ENCODE measurements around the gene EFCAB9.
"Not testable (repeated sequence)": the region's sequence is repeated elsewhere in the genome, so short reads cannot be mapped to it uniquely, and the experiment has no call there.

EFCAB9 gene

GRCh38 chr5:172193872-172194271 is at the start of gene EFCAB9:
Gene EFCAB9 (plus strand): TSS chr5:172194172. CDS start chr5:172194173, 1 bp downstream.
- no peak for DNase-seq

DNA sequence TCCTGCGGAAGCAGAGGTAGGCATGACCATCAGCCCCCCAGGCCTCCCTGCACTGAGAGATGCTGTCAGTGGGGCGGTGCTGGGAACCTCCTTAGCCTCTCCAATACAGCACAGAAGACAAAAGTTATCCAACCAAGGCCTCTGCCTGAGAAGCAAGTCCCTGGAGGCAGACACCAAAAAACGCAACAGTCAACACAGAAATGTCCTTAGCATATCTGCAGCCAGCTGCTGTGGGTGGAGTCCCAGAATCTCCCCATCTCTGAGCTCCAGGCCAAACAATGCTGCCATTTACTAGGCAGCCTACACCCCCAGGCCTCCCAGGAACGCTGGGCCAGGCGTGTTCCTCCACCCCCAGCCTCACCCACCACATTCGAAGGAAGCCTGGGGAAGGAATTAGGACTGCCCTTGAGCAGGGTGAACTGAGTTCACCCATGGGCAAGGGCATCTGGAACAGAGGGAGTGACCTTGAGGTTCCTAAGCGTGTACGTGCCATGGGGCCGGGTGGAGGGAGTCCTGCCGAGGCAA is 49.6 kb upstream of the EFCAB9 start:
- peak; percentile 0 for DNase-seq

DNA sequence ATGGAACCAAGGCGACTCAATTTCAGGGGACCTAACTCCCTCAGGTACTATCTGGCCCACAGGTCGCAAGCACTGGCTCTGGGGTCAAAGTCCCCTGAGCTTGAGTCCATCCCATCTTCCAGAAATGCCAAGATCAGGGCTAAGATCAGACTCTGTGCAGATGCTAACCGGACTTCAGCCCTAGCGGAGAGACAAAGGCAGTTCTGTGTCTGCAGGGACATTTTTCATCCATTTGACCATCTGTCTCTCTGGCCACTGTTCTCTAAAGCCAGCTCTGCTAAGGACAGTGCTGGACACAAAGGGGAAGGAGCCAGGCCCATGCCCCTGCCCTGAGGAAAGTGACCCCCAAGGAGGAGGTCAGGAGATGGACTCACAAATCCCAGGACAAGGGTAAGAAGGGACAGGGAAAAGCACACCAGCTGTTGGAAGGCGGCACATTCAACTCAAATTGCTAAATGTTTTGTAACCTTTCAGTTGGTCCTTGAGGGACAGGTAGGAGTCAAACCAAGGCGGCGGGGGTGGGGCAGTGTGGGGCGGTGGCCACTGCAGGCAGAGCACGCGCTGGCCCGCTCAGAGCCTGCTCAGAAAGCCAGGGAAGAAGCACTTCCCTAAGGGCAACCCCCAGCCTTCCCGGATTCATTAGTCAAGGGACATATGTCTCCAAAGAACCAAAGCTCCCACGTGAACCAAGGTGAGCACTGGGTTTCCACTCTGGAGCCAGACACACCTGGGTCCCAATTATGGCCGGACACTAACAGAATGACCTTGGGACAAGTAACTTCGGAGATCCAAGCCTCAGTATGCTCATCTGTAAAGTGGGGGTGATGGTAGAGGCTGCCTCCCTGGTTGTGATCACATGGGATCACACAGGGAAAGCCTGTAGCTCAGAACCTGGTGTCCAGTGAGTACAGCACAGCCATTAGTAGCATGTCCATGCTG is 48.8 kb upstream of the EFCAB9 start:
- DNase-seq = no peak

- no peak for DNase-seq
Measured at GRCh38 chr5:172145870-172146747, 47.9 kb upstream of the EFCAB9 start.

DNA sequence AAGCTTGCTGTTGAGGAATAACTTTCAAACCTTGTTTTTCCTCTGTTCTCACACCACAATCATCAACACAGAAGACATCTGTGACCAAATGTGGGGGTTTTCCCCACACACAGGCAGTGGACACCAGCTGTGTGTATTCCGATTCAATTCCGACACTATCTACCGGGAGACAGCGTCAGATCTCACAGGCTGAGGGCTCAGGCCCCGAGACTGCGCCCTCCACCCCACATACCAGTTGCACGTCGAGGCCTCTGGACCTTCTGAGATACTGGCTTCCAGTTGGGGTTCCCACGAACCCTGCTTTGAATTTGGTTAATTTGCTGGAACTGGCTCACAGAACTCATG is 47.3 kb upstream of the EFCAB9 start:
- DNase-seq = no peak

GRCh38 chr5:172147857-172148256 is 46.1 kb upstream of the EFCAB9 start:
- DNase-seq = no peak

DNA sequence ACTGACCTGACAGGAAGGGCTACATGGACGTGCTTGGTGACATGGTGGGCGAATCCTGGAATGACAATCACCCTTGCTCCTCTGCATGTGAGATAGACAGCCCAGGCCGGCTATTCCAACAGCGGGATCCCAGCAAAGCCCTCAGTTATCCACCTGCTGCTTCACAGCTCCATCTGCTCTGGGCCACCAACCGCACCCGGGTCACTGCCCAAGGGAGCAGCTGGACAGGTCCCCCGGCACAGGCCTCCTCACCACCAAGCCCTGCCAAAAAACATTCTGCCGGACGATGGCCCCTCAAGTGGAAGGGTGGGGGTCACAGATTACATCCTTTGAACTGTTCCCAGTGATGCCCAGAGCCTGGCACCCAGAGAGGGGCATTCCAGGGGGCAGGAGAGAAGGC is 45.6 kb upstream of the EFCAB9 start:
- DNase-seq = no peak

GRCh38 chr5:172149073-172149472 is 44.9 kb upstream of the EFCAB9 start:
- no peak for DNase-seq

GRCh38 chr5:172149481-172149880 is 44.5 kb upstream of the EFCAB9 start:
- DNase-seq = not testable (repeated sequence)

- DNase-seq = no peak
Measured at GRCh38 chr5:172150514-172151425, 43.2 kb upstream of the EFCAB9 start.

GRCh38 chr5:172151661-172152210 is 42.2 kb upstream of the EFCAB9 start:
- DNase-seq = no peak

DNA sequence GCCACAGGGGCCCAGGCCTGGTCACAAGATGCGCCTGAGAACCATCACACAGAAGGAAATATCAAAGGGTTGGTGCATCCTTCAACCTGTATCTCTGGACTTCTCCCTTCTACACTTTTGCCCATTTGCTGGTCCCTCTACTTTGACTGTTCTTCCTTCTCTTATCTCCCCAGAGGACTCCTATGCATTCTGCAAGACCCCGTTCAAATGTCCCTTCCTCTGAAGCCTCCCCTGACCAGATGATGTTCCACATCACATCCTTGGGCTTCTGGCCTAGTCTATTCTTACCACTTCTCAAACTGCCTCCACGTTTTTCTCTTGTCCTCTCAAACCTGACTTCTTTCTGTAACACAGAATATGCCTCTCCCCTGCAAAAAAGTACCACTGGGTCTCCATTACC is 40.3 kb upstream of the EFCAB9 start:
- no peak for DNase-seq

DNA sequence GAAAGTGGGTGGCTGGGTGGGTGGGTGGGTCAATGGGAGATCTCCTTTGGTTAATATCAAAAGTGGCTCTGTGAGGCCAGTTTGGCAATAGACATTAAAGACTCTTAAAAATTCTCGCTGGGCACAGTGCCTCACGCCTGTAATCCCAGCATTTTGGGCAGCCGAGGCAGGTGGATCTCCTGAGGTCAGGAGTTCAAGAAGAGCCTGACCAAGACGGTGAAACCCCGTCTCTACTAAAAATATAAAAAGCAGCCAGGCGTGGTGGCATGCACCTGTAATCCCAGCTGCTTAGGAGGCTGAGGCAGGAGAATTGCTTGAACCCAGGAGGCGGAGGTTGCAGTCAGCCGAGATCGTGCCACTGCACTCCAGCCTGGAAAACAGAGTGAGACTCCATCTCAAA is 38.9 kb upstream of the EFCAB9 start:
- not testable (repeated sequence) for DNase-seq

DNA sequence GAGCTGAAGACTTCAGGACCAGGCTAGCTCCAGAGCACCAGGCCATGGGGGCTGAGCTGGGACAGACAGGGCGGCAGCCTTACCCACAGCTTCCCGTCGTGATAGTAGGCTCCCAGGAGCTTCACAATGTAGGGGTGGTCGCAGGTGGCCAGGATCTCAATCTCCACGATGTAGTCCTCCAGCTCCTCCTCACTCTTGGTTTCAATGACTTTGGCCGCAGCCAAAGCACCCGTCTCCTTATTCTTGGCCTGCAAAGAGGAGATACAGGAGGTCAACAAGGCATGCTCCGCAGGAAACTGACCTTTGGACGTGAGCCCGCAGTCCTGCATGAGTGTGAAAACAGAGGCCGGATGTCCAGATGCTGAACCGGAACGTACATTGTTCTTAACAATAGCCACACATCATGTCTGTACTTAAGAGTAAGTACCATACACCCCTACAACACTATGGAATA is 37.4 kb upstream of the EFCAB9 start:
- no peak for DNase-seq

DNA sequence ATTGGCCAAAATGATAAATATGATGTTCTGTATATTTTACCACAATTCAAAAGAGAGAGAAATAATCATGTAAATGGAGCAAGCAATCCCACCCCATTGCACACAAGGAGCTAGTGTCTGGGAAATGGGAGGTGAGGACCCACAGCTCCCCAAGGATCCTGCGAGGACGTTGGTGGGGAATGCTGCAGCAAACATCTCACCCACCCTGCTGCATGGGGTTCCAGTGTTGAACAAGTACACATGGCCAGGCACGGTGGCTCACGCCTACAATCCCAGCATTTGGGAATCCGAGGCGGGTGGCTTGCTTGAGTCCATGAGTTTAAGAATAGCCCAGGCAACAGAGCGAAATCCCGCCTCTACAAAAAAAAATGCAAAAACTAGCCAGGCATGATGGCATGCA is 35.0 kb upstream of the EFCAB9 start:
- no peak for DNase-seq

DNA sequence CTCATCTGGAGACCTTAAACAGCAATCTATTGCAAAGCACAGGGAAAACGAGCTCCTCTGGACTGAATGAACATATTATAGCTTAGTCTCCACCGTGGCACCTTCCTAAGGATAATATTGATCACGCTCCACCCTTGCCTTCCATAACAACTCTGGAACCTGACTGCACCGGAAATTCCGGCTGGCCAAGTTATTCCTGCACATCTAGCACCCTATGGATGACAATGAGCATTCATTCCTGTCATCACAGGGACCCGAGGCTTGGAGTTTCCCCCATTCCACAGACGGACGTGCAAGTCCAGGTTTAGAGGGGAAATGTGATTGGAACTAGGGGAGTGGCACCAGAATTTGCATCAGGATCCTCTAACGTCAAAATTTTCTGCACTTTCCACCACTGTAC is 33.5 kb upstream of the EFCAB9 start:
- no peak for DNase-seq

DNA sequence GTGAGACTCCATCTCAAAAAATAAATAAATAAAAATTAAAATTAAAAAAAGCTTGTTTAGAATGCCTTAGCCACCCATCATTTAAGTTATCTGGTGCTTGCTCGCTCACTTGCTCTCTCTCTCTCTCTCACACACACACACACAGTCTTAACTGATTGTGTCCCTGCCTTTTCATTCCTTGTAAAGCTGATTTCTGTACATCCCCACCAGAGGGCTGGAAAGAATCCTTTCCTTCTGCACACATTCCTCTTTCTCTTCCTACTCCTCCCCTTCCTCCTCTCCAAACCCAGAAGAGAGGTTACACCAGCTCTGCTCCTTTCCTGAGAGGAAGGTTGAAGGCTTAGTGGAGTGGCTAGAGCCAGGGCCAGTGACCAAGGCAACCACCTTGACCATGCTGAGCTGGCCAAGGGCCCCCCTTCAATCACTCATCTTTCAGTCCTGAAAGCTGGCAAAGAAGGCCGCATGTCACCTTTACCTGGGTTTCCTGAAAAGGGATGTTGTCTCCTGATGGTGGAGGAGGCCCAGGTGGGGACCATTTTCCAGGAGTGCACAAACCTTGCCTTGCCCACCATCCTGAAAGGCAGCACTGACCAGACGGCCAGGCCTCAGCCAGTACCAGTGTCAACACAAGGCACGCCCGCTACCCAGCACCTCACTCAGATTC is 31.5 kb upstream of the EFCAB9 start:
- no peak for DNase-seq

- DNase-seq = no peak
Measured at GRCh38 chr5:172162987-172163343, 31.0 kb upstream of the EFCAB9 start.

DNA sequence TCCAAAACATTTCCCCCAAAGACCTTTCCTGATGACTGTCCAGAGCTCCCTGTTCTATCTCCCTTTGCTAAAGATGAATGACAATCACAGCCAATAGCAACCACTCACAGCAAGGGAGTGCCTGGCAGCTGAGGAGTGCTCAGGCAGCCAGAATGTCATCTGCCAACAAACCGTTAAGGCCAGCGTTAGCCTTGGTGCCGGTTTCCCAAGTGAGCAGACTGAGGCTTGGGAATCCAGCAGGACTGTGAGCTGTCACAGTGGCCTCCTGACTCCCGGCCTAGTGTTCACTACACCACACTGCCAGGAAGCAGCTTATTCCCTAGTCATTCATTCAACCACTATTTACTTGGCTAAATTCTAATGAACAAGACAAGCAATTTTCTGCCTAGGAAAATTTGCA is 30.6 kb upstream of the EFCAB9 start:
- DNase-seq = no peak

DNA sequence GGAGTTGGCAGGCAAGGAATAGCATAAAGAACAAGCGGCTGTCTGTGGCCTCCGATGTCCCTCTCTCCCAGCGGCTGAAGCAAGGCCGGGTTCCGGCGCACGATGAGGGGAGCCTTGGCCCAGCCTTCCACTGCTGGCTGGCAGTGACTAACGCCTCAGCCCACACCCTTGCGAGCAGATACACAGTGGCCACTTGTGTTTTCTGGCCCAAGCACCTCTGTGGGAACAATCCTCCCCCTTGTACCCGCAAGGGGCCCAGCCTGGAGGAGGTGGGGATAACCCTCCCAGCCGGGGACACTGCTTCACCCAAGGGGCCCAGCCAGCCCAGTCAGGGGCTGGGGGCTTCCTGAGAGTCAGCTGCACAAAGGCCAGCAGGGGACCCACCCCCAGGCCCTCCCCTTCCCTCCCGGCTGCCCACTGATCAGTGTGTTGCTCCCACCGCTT is 29.2 kb upstream of the EFCAB9 start:
- no peak for DNase-seq

DNA sequence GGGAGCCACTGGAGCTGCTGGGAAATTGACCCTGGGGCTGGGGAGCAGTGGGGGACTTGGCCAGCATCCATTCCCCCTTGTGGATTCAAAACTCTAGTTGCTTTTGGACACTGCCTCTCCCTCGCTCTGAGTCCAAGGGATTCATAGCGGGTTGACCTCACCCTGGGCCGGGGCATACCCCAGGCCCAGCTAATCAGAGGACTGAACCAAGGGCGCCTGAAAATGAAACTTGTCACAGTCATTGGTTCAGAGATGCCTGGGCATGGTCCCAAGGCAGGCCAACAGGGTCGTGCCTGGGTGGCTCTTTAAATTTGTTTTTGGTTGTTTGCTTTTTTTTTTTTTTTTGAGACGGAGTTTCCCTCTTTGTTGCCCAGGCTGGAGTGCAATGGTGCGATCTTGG is 28.5 kb upstream of the EFCAB9 start:
- DNase-seq = no peak

All from NCI-H1436 treated with DMSO at 0.1 percent for 48 hours (cell line).